Ureter (tissue), 1 donor: ENCODE data around the gene FAT1. TPM values are rescaled to one million over a fixed set of nuclear protein-coding genes. Genes with fewer than 3 reads are reported as not detected.
A peak's percentile ranks its signal among the peaks of the same experiment; 100 is the strongest.

Source experiments
- DNase-seq: peaks from one replicate; pipeline ENCODE4 v3.0.0-alpha.2; 2020; ENCODE audit warnings: low spot score
- total RNA-seq: library from RNA; stranded (reverse); gene quantifications from one replicate; pipeline ENCODE4 v1.2.4, GENCODE V29; 2023
- donor health status: DM: yes; HTN: yes; CAD: no.

Gene FAT1
- total RNA-seq, 1 donor from 2014 or later = 185 TPM

GRCh38 chr4:186725469-186726425 lies 2.1 kb upstream of the FAT1 start:
- DNase-seq = peak; percentile 84

- DNase-seq = no peak
Measured at GRCh38 chr4:186724864-186725468, 1.3 kb upstream of the FAT1 start.

GRCh38 chr4:186724058-186724863 lies 605 bp upstream of the FAT1 start:
- peak; percentile 52 for DNase-seq

DNA sequence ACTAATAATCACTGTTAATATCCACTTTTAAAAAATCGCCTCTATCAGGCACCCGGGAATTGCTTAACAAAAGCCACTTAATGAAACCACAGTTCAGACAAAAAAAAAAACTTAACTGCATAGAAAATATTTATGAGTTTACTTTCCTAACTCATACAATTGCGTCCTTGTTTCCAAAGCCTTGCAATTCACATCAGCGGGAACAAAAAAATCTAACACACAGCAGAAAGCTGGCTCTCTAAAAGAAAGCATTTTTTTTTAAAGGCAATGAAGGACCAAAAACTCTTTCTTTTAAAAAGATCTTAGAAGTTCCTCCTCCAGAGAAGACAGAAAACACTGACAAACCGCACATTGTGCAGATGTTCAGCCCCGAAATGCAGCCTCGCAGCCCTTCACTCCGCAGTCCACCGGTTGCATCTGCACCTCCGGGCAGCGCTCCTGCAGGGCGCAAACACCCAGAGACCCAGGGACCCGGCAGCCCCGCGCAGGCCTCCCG lies 812 bp downstream of the FAT1 start:
- DNase-seq = no peak

DNA sequence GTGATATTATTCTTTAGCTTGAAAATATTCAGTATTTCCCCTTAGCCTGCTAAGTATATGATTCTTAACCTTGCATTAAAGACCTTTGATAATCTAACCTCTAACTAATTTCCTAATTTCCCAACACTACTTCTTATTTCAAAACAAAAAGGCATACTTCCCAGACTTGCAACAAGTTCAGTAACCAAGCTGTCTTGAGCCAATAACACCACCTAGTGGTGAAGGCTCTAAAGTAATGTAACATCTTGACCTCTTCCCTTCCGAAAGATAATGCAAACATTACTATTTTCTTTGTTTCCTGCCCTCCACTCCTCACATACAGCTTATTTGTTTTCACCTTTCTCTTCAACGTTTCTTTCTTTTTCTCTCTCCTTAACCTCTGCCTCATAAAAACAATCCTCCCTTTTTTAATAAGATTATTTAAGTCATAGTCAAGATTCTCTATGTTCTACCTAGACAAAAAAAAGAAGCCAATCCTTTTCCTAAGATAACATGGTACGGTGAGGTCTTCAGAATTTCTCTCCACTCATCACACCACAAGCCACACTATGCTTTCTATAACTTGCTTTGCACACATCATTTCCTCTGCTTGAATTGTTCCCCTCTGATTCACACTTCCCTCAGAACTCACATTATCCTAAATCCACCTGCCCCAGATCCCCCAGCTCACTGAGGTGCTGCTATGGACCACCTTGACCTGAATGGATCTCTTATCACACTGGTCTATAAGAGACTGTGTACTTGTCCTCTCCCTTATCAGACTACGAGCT lies 3.5 kb downstream of the FAT1 start:
- no peak for DNase-seq

- no peak for DNase-seq
Measured at GRCh38 chr4:186717556-186717955, 6.1 kb downstream of the FAT1 start.

- DNase-seq = no peak
Measured at GRCh38 chr4:186715077-186715476, 8.6 kb downstream of the FAT1 start.

DNA sequence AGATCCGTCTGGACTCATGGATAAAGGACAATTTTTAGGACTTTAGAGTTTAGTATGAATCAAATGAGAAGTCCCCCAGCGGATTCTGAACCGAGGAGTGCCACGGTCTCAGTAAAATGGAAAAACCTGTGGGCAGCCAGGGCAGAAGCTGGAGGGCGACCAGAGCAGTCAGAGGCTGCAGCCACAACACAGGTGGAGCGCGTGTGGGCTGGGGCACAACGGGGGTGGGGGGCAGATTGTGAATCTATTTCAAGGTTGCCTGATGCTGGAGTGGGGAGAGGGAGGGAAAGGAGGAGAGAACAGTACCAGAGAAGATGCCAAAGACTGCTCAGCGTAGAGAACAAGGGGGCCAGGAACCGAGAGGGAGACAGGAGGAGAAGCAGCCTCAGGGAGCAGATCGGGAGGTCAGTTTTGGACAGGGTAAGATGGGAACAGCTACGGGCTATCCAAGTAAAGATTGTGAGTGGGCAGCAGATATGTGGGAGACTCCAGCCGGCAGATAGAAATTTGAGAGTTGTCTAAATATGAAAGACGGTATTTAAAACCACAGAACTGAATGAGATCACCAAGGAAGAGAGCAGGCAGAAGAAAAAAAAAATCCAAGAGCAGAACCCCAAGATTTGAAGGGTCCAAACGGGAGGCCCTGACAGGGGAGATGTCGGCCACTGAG lies 9.5 kb downstream of the FAT1 start:
- no peak for DNase-seq

DNA sequence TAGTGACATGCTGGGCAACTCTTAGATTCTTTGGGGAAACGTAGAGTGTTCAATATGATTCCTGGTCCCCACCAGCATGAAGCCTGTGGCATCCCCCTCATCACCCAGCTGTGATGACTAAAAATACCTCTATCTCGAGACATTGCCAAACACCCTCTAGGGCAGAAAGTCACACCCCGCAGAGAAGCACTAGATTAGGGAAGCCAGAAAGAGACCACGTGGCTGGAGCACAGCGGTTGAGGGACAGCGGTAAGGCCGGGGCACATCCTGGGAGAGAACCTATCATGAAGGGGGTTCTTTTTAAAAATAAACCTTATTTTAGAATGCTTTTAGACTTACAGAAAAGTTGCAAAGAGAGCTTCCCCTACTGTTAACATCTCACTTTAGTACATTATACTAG lies 11.0 kb downstream of the FAT1 start:
- DNase-seq = no peak

GRCh38 chr4:186710521-186711119 lies 13.0 kb downstream of the FAT1 start:
- DNase-seq = no peak

DNA sequence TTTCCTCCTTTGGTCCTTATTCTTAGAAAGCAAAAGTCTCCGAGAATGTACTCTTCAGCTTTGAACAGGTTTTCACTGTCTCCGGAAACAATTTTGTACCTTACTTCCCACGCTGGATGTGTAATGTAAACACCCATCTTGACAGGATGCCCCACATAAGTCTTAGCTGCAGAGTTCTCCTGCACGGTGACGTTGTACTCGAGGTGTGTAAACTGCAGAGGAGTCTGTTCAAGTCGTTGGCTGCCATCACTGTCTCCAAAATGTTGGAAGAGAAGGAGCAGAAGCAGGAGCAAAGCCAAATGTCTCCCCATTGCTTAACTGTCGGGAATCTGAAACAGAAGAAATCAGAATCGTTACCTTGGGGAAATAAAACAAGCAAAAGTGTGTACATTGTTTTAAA lies 14.1 kb downstream of the FAT1 start:
- DNase-seq = no peak

GRCh38 chr4:186708554-186708953 lies 15.1 kb downstream of the FAT1 start:
- no peak for DNase-seq

DNA sequence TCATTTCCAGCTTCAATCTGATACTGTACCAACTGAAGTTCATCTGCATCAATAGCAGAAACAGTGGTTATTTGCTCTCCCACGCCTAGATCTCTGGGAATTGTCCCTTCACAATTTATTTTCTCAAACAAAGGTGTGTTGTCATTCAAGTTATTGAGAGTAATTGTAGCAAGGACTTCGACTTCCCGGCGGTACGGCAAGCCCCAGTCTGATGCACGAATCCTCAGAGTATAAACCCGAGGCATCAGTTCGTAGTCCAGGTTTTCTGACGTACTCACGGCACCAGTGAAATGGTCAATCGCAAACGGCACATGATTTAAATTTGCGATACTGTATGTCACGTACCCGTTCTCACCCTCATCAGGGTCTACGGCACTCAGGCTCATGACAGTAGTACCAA lies 15.7 kb downstream of the FAT1 start:
- no peak for DNase-seq

- DNase-seq = no peak
Measured at GRCh38 chr4:186707574-186707973, 16.1 kb downstream of the FAT1 start.

- DNase-seq = no peak
Measured at GRCh38 chr4:186704057-186704456, 19.6 kb downstream of the FAT1 start.

DNA sequence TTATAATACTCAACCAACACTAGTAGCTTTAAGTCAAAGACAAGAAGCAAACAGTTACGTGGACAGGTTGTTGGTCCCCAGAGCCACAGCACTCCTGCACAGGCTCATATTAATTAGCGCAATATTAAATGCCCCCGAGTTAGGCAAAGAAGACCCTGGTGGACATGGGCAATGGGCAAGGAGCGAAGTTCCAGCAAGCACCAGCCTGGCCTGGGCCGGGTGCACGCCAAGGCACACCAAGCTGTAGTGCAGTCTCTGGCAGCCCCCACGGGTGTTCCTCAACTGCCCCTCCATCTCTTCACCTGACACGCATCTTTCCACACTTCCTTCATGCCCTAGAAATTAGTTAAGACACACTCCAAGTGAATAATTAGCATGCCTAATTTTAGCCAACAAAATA lies 20.1 kb downstream of the FAT1 start:
- no peak for DNase-seq

- no peak for DNase-seq
Measured at GRCh38 chr4:186702940-186703339, 20.7 kb downstream of the FAT1 start.

DNA sequence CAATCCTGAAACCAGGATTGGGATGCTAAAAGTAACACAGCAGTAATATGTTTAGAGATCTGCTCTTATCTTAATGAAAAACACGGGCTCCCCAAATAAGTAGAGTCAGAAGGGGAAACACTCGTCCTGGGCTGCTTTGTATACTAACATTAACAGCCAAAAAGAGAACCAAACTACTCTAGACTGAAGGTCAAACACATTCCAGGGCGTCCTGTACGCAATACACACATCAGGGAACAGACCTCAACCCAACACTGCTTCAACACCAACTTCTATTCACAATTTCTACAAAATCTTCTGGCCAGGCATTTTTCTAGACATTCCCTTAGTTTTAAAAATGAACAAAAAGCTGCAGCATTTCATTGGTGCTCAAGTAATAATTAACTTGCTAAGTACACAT lies 21.4 kb downstream of the FAT1 start:
- DNase-seq = no peak

GRCh38 chr4:186701788-186702187 lies 21.9 kb downstream of the FAT1 start:
- no peak for DNase-seq

DNA sequence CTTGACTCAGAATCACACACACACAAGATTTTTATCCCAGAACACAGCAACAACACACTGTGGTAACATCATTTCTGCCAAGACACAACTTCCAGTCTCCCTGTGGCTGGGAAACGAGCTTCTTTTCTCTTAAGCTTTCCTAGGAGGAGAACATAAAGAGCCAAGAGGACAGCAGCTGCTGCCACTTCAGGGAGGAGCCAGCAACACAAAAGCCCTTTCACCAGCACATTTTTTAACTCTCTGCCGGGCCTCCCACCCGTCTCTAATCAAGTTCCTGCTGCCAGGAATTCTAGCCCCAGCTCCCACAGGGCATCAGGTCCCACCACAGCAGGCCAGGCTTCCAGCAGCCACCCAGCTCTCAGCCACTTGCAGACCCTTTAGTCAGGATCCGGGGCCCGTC lies 22.4 kb downstream of the FAT1 start:
- no peak for DNase-seq
